IMR-90 (cell line): ENCODE data around the gene RFX3. TPM values are rescaled to one million over a fixed set of nuclear protein-coding genes. Genes with fewer than 3 reads are reported as not detected.

ENCODE experiments used
- ATAC-seq: fragments of 200-7000 bp; cut with Tn5 transposase; 2 replicates; pipeline ENCODE4 v1.9.1; 2020; ENCODE audit warnings: low read depth, mild to moderate bottlenecking, moderate library complexity
- BruUV-seq: library from RNA; stranded (reverse); fragments of 400-500 nt; replicated peaks from 2 replicates; lab custom pipeline; 2021; lab: Mats Ljungman, UMichigan
- CTCF ChIA-PET: fragments of 300-600 bp; formaldehyde crosslinking; extraction: SDS; loops from one replicate; lab custom pipeline; 2021; ENCODE audit warnings: antibody characterized with exemption; lab: Yijun Ruan, JAX
- POLR2A ChIA-PET: fragments of 300-600 bp; sonication (Branson Sonifier 250); formaldehyde crosslinking; loops from one replicate; lab custom pipeline; 2022; ENCODE audit warnings: antibody characterized with exemption; ENCODE audit not compliant: unreplicated experiment; lab: Charles Lee
- DNase-seq: peaks from one replicate; pipeline ENCODE4 v3.0.0; 2013
- H2AFZ ChIP-seq: replicated peaks from 2 replicates; pipeline ENCODE3; 2013; ENCODE audit warnings: low read length, mild to moderate bottlenecking; ENCODE audit not compliant: poor library complexity
- H2AK5ac ChIP-seq: 2 replicates; pipeline ENCODE4 v1.6.1; 2013; ENCODE audit warnings: low read depth, low read length, inconsistent platforms
- H2AK9ac ChIP-seq: replicated peaks from 2 replicates; pipeline ENCODE3; 2013; ENCODE audit warnings: mild to moderate bottlenecking, low read depth, low read length, moderate library complexity; ENCODE audit not compliant: poor library complexity
- H2BK120ac ChIP-seq: 2 replicates; pipeline ENCODE4 v1.6.1; 2013; ENCODE audit warnings: low read depth, low read length, inconsistent platforms
- H2BK15ac ChIP-seq: 3 replicates; pipeline ENCODE4 v1.6.1; 2013; ENCODE audit warnings: low read depth, low read length, inconsistent platforms
- H2BK20ac ChIP-seq: 2 replicates; pipeline ENCODE4 v1.6.1; 2013; ENCODE audit warnings: low read depth, mild to moderate bottlenecking, inconsistent platforms, low read length, moderate library complexity
- H2BK5ac ChIP-seq: 2 replicates; pipeline ENCODE4 v1.6.1; 2013; ENCODE audit warnings: mild to moderate bottlenecking, low read depth, low read length, inconsistent platforms; ENCODE audit not compliant: poor library complexity, severe bottlenecking
- H3K14ac ChIP-seq: replicated peaks from 2 replicates; pipeline ENCODE4 v1.6.1; 2013; ENCODE audit warnings: low read depth, low read length, inconsistent platforms
- H3K18ac ChIP-seq: 2 replicates; pipeline ENCODE4 v1.6.1; 2013; ENCODE audit warnings: low read depth, low read length, control low read depth
- H3K23ac ChIP-seq: 2 replicates; pipeline ENCODE4 v1.6.1; 2013; ENCODE audit warnings: low read depth, low read length, inconsistent platforms
- H3K27ac ChIP-seq: 2 replicates; pipeline ENCODE4 v1.5.1; 2013; ENCODE audit warnings: mild to moderate bottlenecking, control low read depth, low read length; ENCODE audit not compliant: insufficient read depth
- H3K27me3 ChIP-seq: 2 replicates; pipeline ENCODE4 v1.6.1; 2013; ENCODE audit warnings: low read length; ENCODE audit not compliant: control insufficient read depth, insufficient read depth
- H3K36me3 ChIP-seq: 2 replicates; pipeline ENCODE4 v1.6.1; 2013; ENCODE audit warnings: low read length, mixed read lengths; ENCODE audit not compliant: control insufficient read depth, insufficient read depth
- H3K4ac ChIP-seq: 2 replicates; pipeline ENCODE4 v1.6.1; 2013; ENCODE audit warnings: low read depth, low read length, inconsistent platforms
- H3K4me1 ChIP-seq: 2 replicates; pipeline ENCODE4 v1.6.1; 2013; ENCODE audit warnings: low read length, mixed read lengths; ENCODE audit not compliant: control insufficient read depth, insufficient read depth
- H3K4me2 ChIP-seq: 2 replicates; pipeline ENCODE4 v1.6.1; 2013; ENCODE audit warnings: low read depth, mild to moderate bottlenecking, control low read depth, low read length, moderate library complexity
- H3K4me3 ChIP-seq: 2 replicates; pipeline ENCODE4 v1.5.1; 2013; ENCODE audit warnings: low read depth, mild to moderate bottlenecking, control low read depth, low read length, moderate library complexity; ENCODE audit not compliant: insufficient read depth
- H3K56ac ChIP-seq: 2 replicates; pipeline ENCODE4 v1.6.1; 2013; ENCODE audit warnings: low read length, inconsistent platforms; ENCODE audit not compliant: insufficient read depth; ENCODE audit errors: extremely low read depth
- H3K79me1 ChIP-seq, 2 experiments: 2 replicates each; pipeline ENCODE4 v1.6.1; 2013; ENCODE audit warnings: low read length in 2 of 2, inconsistent platforms in 1 of 2, low read depth in 1 of 2
- H3K9ac ChIP-seq: 2 replicates; pipeline ENCODE4 v1.6.1; 2013; ENCODE audit warnings: low read depth, low read length, control low read depth
- H3K9me1 ChIP-seq: 2 replicates; pipeline ENCODE4 v1.6.1; 2013; ENCODE audit warnings: low read length, inconsistent platforms; ENCODE audit not compliant: insufficient read depth
- H3K9me3 ChIP-seq: 2 replicates; pipeline ENCODE4 v1.6.1; 2013; ENCODE audit warnings: low read length; ENCODE audit not compliant: control insufficient read depth, insufficient read depth
- H4K20me1 ChIP-seq: 2 replicates; pipeline ENCODE4 v1.6.1; 2013; ENCODE audit warnings: low read length, inconsistent platforms; ENCODE audit not compliant: insufficient read depth
- H4K5ac ChIP-seq: 2 replicates; pipeline ENCODE4 v1.6.1; 2013; ENCODE audit warnings: mild to moderate bottlenecking, low read depth, low read length, control low read depth
- H4K8ac ChIP-seq, 2 experiments: 2 replicates each; pipeline ENCODE4 v1.6.1; 2013; ENCODE audit warnings: low read depth in 2 of 2, low read length in 2 of 2, control low read depth in 1 of 2, inconsistent platforms in 1 of 2
- H4K91ac ChIP-seq: 2 replicates; pipeline ENCODE4 v1.6.1; 2013; ENCODE audit warnings: low read depth, low read length, inconsistent platforms; ENCODE audit not compliant: insufficient read depth
- CEBPB ChIP-seq: IDR thresholded peaks from 2 replicates; pipeline ENCODE4 v1.6.1; 2012; ENCODE audit warnings: low read depth, low read length, improper control_type of control experiment
- ELK1 ChIP-seq: fragments of 150-350 bp; IDR thresholded peaks from 2 replicates; pipeline ENCODE4 v1.6.1; 2016; ENCODE audit warnings: low read depth, mild to moderate bottlenecking, low read length, moderate library complexity, borderline replicate concordance
- MAZ ChIP-seq: IDR thresholded peaks from 2 replicates; pipeline ENCODE4 v1.6.1; 2012; ENCODE audit warnings: low read depth, mild to moderate bottlenecking, low read length, improper control_type of control experiment, moderate library complexity, borderline replicate concordance
- MXI1 ChIP-seq: IDR thresholded peaks from 2 replicates; pipeline ENCODE4 v1.6.1; 2012; ENCODE audit warnings: low read depth, mild to moderate bottlenecking, low read length, moderate library complexity, borderline replicate concordance
- POLR2A ChIP-seq: IDR thresholded peaks from 2 replicates; pipeline ENCODE4 v1.6.1; 2012; ENCODE audit warnings: mild to moderate bottlenecking, low read depth, low read length
- RAD21 ChIP-seq: IDR thresholded peaks from 2 replicates; pipeline ENCODE4 v1.6.1; 2012; ENCODE audit warnings: low read length, improper control_type of control experiment
- SMC3 ChIP-seq: fragments of 150-350 bp; IDR thresholded peaks from 2 replicates; pipeline ENCODE4 v1.6.1; 2016; ENCODE audit warnings: low read depth, mild to moderate bottlenecking, antibody characterized with exemption, low read length, moderate library complexity
- USF2 ChIP-seq: fragments of 150-350 bp; IDR thresholded peaks from 2 replicates; pipeline ENCODE4 v1.6.1; 2017; ENCODE audit warnings: mild to moderate bottlenecking, antibody characterized with exemption, low read length, low read depth
- WGBS, 2 experiments: methylation state at CpG; one replicate each; pipeline versions ENCODE4 v1.1.5 to v1.1.7; 2013; ENCODE audit warnings: missing lambda C conversion rate in 2 of 2; ENCODE audit not compliant: insufficient read length in 1 of 2; ENCODE audit errors: extremely low coverage in 2 of 2; 5-methylcytosine and 5-hydroxymethylcytosine counted together
- dilution Hi-C: fragments of 300-500 bp; cut with HindIII; formaldehyde crosslinking; loops from one replicate; pipeline ENCODE4 v1.14.3; 2018; ENCODE audit warnings: low sequenced_read_pairs; ENCODE audit not compliant: unreplicated experiment
- in situ Hi-C: fragments of 300-500 bp; cut with MboI; formaldehyde crosslinking; loops from 3 replicates; pipeline ENCODE4 v1.14.3; 2019; ENCODE audit warnings: low sequenced_read_pairs, inconsistent platforms, mixed read lengths
- intact Hi-C: fragments of 100-400 bp; cut with micrococcal nuclease; formaldehyde crosslinking; loops from 2 replicates; pipeline ENCODE4 v1.10.0; 2022
- polyA plus RNA-seq, 3 experiments: library from polyadenylated mRNA; depleted of rRNA; stranded (reverse); fragments of >200 nt; gene quantifications; 2 replicates each; pipeline ENCODE4 v1.2.3, GENCODE V29; 2012; ENCODE audit warnings: low replicate concordance in 1 of 3
- total RNA-seq: library from RNA; depleted of rRNA; stranded (reverse); fragments of >200 nt; gene quantifications from 2 replicates; pipeline ENCODE4 v1.2.3, GENCODE V29; 2012
- TF ChIP-seq, protein P1 (sequence below): conservative IDR thresholded peaks from 2 replicates; pipeline ENCODE4 v1.5.1; 2012; ENCODE audit warnings: mild to moderate bottlenecking, low read depth, low read length, improper control_type of control experiment

Gene RFX3
- total and polyA plus RNA-seq, 2 of the 4 experiments (the other 2 are of a cell fraction), result 1.7 to 2.7 TPM

- no peak overlapping the region for H2BK20ac ChIP-seq
- in situ Hi-C loops, result loop anchor here (25.0 kb wide), 1 partner anchor 895 kb away; no protein-coding TSS in a partner anchor
- H2AK9ac ChIP-seq, result no peak overlapping the region
- no peaks in the 10 kb centered on the region for H4K20me1 ChIP-seq
- H3K36me3 ChIP-seq, result no peaks in the 10 kb centered on the region
- no peak overlapping the region for H3K4me3 ChIP-seq
- no peak overlapping the region for H3K56ac ChIP-seq
- WGBS, 2 experiments, result no CpG with 5 or more reads among the region's 4 CpGs
- ChIA-PET CTCF (interaction anchor here (0.5 to 1.0 kb wide), 10 partner anchors 11 to 848 kb away, joined by 3 to 4 read pairs (median 3); no protein-coding TSS in a partner anchor), POLR2A (no interaction called here)
- no peak overlapping the region for H2BK5ac ChIP-seq
- TF ChIP-seq CEBPB (no peak), MAZ (no peak), POLR2A (peak; percentile 54; the same call in 1 of the 2 replicates), SMC3 (peak; percentile 77), MXI1 (no peak), RAD21 (peak; percentile 95), ELK1 (no peak), USF2 (no peak)
- TF ChIP-seq, protein P1, sequence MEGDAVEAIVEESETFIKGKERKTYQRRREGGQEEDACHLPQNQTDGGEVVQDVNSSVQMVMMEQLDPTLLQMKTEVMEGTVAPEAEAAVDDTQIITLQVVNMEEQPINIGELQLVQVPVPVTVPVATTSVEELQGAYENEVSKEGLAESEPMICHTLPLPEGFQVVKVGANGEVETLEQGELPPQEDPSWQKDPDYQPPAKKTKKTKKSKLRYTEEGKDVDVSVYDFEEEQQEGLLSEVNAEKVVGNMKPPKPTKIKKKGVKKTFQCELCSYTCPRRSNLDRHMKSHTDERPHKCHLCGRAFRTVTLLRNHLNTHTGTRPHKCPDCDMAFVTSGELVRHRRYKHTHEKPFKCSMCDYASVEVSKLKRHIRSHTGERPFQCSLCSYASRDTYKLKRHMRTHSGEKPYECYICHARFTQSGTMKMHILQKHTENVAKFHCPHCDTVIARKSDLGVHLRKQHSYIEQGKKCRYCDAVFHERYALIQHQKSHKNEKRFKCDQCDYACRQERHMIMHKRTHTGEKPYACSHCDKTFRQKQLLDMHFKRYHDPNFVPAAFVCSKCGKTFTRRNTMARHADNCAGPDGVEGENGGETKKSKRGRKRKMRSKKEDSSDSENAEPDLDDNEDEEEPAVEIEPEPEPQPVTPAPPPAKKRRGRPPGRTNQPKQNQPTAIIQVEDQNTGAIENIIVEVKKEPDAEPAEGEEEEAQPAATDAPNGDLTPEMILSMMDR, result peak; percentile 91
- no peaks in the 10 kb centered on the region for H3K9me3 ChIP-seq
- no peaks in the 10 kb centered on the region for H3K4me1 ChIP-seq
- peak overlapping the region; percentile 3 for H2AFZ ChIP-seq
- H3K4ac ChIP-seq, result no peak overlapping the region
- intact Hi-C loops, result loop anchor here (1.0 to 10.0 kb wide), 7 partner anchors 60 to 900 kb away; partner anchors contain the start of genes GLIS3 and RFX3
- H3K4me2 ChIP-seq, result no peak overlapping the region
- H4K5ac ChIP-seq, result no peak overlapping the region
- peak; percentile 72 for DNase-seq
- no peak overlapping the region for H3K27ac ChIP-seq
- peak; percentile 100 for ATAC-seq
- no peak overlapping the region for H4K91ac ChIP-seq
- no peak overlapping the region for H2BK15ac ChIP-seq
- H2AK5ac ChIP-seq, result no peak overlapping the region
- no peaks in the 10 kb centered on the region for H3K9me1 ChIP-seq
- H3K18ac ChIP-seq, result no peak overlapping the region
- no peaks in the 10 kb centered on the region; a peak in 1 of 4 replicates for H3K79me1 ChIP-seq
- BruUV-seq, result no TSS peak
- H3K9ac ChIP-seq, result no peak overlapping the region
- no peak overlapping the region for H2BK120ac ChIP-seq
- dilution Hi-C loops, result no loop called here
- no peak overlapping the region for H4K8ac ChIP-seq
- no peak overlapping the region for H3K23ac ChIP-seq
- no peaks in the 10 kb centered on the region for H3K27me3 ChIP-seq
- H3K14ac ChIP-seq, result no peak overlapping the region
Observed at GRCh38 chr9:3467593-3468219, 58.1 kb downstream of the RFX3 start.
